HepG2 (cell line): ENCODE results near the gene KRT17. TPM values are rescaled to one million over a fixed set of nuclear protein-coding genes. Genes with fewer than 3 reads are reported as not detected.

ENCODE experiments used
- ATAC-seq: fragments of 200-7000 bp; cut with Tn5 transposase; 3 replicates; pipeline ENCODE4 v1.9.1; 2020; ENCODE audit warnings: mild to moderate bottlenecking, moderate library complexity
- BruUV-seq: library from RNA; stranded (reverse); fragments of 400-500 nt; replicated peaks from 2 replicates; lab custom pipeline; 2021; lab: Mats Ljungman, UMichigan
- CTCF ChIA-PET: fragments of 300-600 bp; formaldehyde crosslinking; extraction: SDS; loops from one replicate; lab custom pipeline; 2021; ENCODE audit warnings: low total read pairs, inconsistent platforms, low intra/inter-chr PET ratio; lab: Yijun Ruan, JAX
- POLR2A ChIA-PET: fragments of 350-600 bp; sonication (Branson Sonifier 250); formaldehyde crosslinking; loops from one replicate; lab custom pipeline; 2020; ENCODE audit warnings: antibody characterized with exemption, inconsistent platforms; lab: Yijun Ruan, JAX
- DNase-seq: peaks from one replicate; pipeline ENCODE4 v3.0.0-alpha.2; 2015; ENCODE audit warnings: low spot score
- FAIRE-seq: peaks from 3 replicates; lab custom pipeline; 2011; peaks lifted over from hg19 to GRCh38; lab: Jason Lieb, UNC
- H2AFZ ChIP-seq: one replicate; pipeline ENCODE4 v1.6.1; 2011; ENCODE audit warnings: low read length, inconsistent platforms
- H3K27ac ChIP-seq: fragments of 300-600 bp; 3 replicates; pipeline ENCODE4 v1.8.0; 2011; ENCODE audit warnings: mixed run types, mild to moderate bottlenecking, mixed read lengths, low read length, inconsistent platforms; ENCODE audit not compliant: insufficient read depth; ENCODE audit errors: extremely low read length
- H3K27me3 ChIP-seq, 2 experiments: fragments of 200-600 bp in 1 of 2; 2 replicates in 1 of 2; 3 replicates in 1 of 2; pipeline versions ENCODE4 v1.6.0 to v1.8.0; 2011; ENCODE audit warnings: low read length in 2 of 2, mild to moderate bottlenecking in 2 of 2, moderate library complexity in 2 of 2, inconsistent platforms in 1 of 2; ENCODE audit not compliant: insufficient read depth in 2 of 2, control insufficient read depth in 1 of 2
- H3K36me3 ChIP-seq, 2 experiments: fragments of 200-600 bp in 1 of 2; replicated peaks in 1 of 2; 2 replicates in 1 of 2; 3 replicates in 1 of 2; pipeline versions ENCODE4 v1.5.1 to v1.8.0; 2011; ENCODE audit warnings: low read length in 2 of 2, inconsistent platforms in 1 of 2; ENCODE audit not compliant: insufficient read depth in 2 of 2, control insufficient read depth in 1 of 2
- H3K4me1 ChIP-seq: 2 replicates; pipeline ENCODE4 v1.5.1; 2012; ENCODE audit warnings: low read length, inconsistent platforms; ENCODE audit not compliant: insufficient read depth
- H3K4me2 ChIP-seq: 2 replicates; pipeline ENCODE4 v1.6.0; 2011; ENCODE audit warnings: low read depth, low read length, inconsistent platforms
- H3K4me3 ChIP-seq, 3 experiments: fragments of 200-600 bp in 1 of 3; sonication (generic), shearing (Covaris generic) in 1 of 3; replicated peaks in 1 of 3; 2 replicates each; pipeline ENCODE4 v1.5.1; 2011 to 2016; ENCODE audit warnings: low read length in 3 of 3, inconsistent platforms in 2 of 3, low read depth in 2 of 3, mild to moderate bottlenecking in 2 of 3, control low read depth in 1 of 3, mixed read lengths in 1 of 3; ENCODE audit not compliant: insufficient read depth in 1 of 3
- H3K79me2 ChIP-seq: one replicate; pipeline ENCODE4 v1.6.1; 2011; ENCODE audit warnings: low read length, inconsistent platforms; ENCODE audit not compliant: insufficient read depth
- H3K9ac ChIP-seq: 2 replicates; pipeline ENCODE4 v1.6.0; 2011; ENCODE audit warnings: mild to moderate bottlenecking, low read depth, low read length, inconsistent platforms; ENCODE audit not compliant: insufficient read depth
- H3K9me3 ChIP-seq: 2 replicates; pipeline ENCODE4 v1.5.1; 2012; ENCODE audit warnings: mild to moderate bottlenecking, low read length
- H4K20me1 ChIP-seq: 2 replicates; pipeline ENCODE4 v1.6.0; 2011; ENCODE audit warnings: inconsistent platforms, mild to moderate bottlenecking, low read length, moderate library complexity; ENCODE audit not compliant: insufficient read depth
- MYNN ChIP-seq: sonication (generic); formaldehyde crosslinking; IDR thresholded peaks from 2 replicates; pipeline ENCODE4 v1.4.0; 2020; ENCODE audit warnings: mild to moderate bottlenecking, low read depth, missing genetic modification reagents
- SNAPC4 ChIP-seq: sonication (generic); formaldehyde crosslinking; IDR thresholded peaks from 2 replicates; pipeline ENCODE4 v1.4.0; 2020; ENCODE audit warnings: mild to moderate bottlenecking, missing genetic modification reagents
- ZNF670 ChIP-seq: sonication (generic); formaldehyde crosslinking; IDR thresholded peaks from 2 replicates; pipeline ENCODE4 v1.8.0; 2022; ENCODE audit warnings: mild to moderate bottlenecking, missing genetic modification reagents, borderline replicate concordance
- WGBS: methylation state at CpG from one replicate; pipeline ENCODE4 v1.1.6; 2017; ENCODE audit warnings: low lambda C conversion rate; 5-methylcytosine and 5-hydroxymethylcytosine counted together
- in situ Hi-C: cut with HindIII; loops from 2 replicates; pipeline ENCODE4 v1.10.0; 2017; ENCODE audit warnings: low pct_unique_long_range_greater_than_20kb; ENCODE audit not compliant: extremely low pct_ligation_motif_present
- intact Hi-C: fragments of 100-400 bp; cut with micrococcal nuclease; formaldehyde crosslinking; loops from one replicate; pipeline ENCODE4 v1.10.0; 2022; ENCODE audit not compliant: unreplicated experiment
- polyA plus RNA-seq, 8 experiments: library from polyadenylated mRNA; depleted of rRNA in 3 of 8; stranded (reverse) in 7 of 8; unstranded in 1 of 8; fragments of >200 nt; fragmentation: Illumina TruSeq in 4 of 8; extraction: Trizol in 4 of 8; gene quantifications; 2 replicates each; pipeline versions ENCODE4 v1.2.1 to v1.2.3, GENCODE V29; 2011 to 2016; ENCODE audit warnings: low read depth in 4 of 8, missing spikeins in 1 of 8, mixed read lengths in 1 of 8; ENCODE audit not compliant: insufficient read depth in 1 of 8
- total RNA-seq, 5 experiments: library from RNA; depleted of rRNA; stranded (reverse); fragments of >200 nt; fragmentation: Illumina TruSeq; extraction: Trizol; gene quantifications; 2 replicates each; pipeline ENCODE4 v1.2.3, GENCODE V29; 2016; ENCODE audit warnings: low read depth in 1 of 5

KRT17 gene
- total and polyA plus RNA-seq, 2 of the 13 experiments (the other 11 are each of a cell fraction or from before 2014, with no cell fraction given): 0.38 to 0.82 TPM

- DNase-seq: no peak
- Histone ChIP-seq H3K9ac (no peak overlapping the region), H4K20me1 (no peaks in the 10 kb centered on the region), H3K4me2 (no peak overlapping the region), H3K27me3 (peaks cover 4 to 36% of the 10 kb centered on the region in 2 experiments; a peak in 3 of 5 replicates), H3K4me1 (no peaks in the 10 kb centered on the region), H2AFZ (no peak overlapping the region), H3K9me3 (no peaks in the 10 kb centered on the region), H3K79me2 (no peaks in the 10 kb centered on the region), H3K4me3 (no peak overlapping the region), H3K36me3 (no peaks in the 10 kb centered on the region), H3K27ac (no peak overlapping the region)
- POLR2A ChIA-PET: no interaction called here
- TF ChIP-seq MYNN (CRISPR knock-in tag) (no peak), ZNF670 (no peak), SNAPC4 (CRISPR knock-in tag) (no peak)
- no peak for ATAC-seq
- CTCF ChIA-PET: no interaction called here
- in situ Hi-C loops (no loop called here), intact Hi-C loops (loop anchor here (10.0 kb wide), 1 partner anchor 70 kb away; no protein-coding TSS in a partner anchor)
- WGBS: 0% methylated on average over 3 of the region's 3 CpGs
- BruUV-seq: no TSS peak
- no peak for FAIRE-seq
Observed at GRCh38 chr17:41594363-41594915, 29.9 kb downstream of the KRT17 start.
